Body of pancreas (tissue), 4 donors: Measurements from ENCODE around the gene ZNF70. TPM values are rescaled to one million over a fixed set of nuclear protein-coding genes. Genes with fewer than 3 reads are reported as not detected.

Experiments
- ATAC-seq: fragments of 150-250 bp; one replicate; pipeline ENCODE4 v1.9.1; 2016
- DNase-seq, 4 donors: peaks; one replicate each; pipeline ENCODE4 v3.0.0-alpha.2; 2019
- H3K27ac ChIP-seq, 4 donors: fragments of 200-600 bp; sonication (generic); 1 replicate in 3 of 4; 2 replicates in 1 of 4; pipeline versions ENCODE4 v1.5.1 to v1.6.1; 2016 to 2019; ENCODE audit warnings: mild to moderate bottlenecking in 1 of 4, mixed read lengths in 1 of 4, moderate library complexity in 1 of 4
- H3K27me3 ChIP-seq, 2 donors: fragments of 200-600 bp; sonication (generic); one replicate each; pipeline ENCODE4 v1.6.0; 2016; ENCODE audit warnings: mild to moderate bottlenecking in 1 of 2
- H3K36me3 ChIP-seq, 2 donors: fragments of 200-600 bp; sonication (generic); replicated peaks in 1 of 2; 2 replicates each; pipeline ENCODE4 v1.5.1; 2016; ENCODE audit warnings: low read depth in 2 of 2; ENCODE audit not compliant: insufficient read depth in 1 of 2
- H3K4me1 ChIP-seq: fragments of 200-600 bp; sonication (generic); one replicate; pipeline ENCODE4 v1.6.0; 2016
- H3K4me3 ChIP-seq, 2 donors: fragments of 200-600 bp; sonication (generic); 1 replicate in 1 of 2; 2 replicates in 1 of 2; pipeline ENCODE4 v1.5.1; 2016 to 2019
- H3K9me3 ChIP-seq, 3 donors: fragments of 200-600 bp; sonication (generic); 1 replicate in 2 of 3; 2 replicates in 1 of 3; pipeline ENCODE4 v1.5.1; 2016
- CTCF ChIP-seq, 7 experiments: fragments of 450-650 bp in 4 of 7; fragments of 200-600 bp in 3 of 7; sonication (generic) in 3 of 7; IDR thresholded peaks; one replicate each; pipeline ENCODE4 v1.5.1; 2016 to 2019; ENCODE audit warnings: antibody characterized with exemption in 7 of 7
- POLR2A ChIP-seq, 3 donors: fragments of 450-650 bp; IDR thresholded peaks; one replicate each; pipeline ENCODE4 v1.6.1; 2016; ENCODE audit warnings: antibody characterized with exemption in 3 of 3, mild to moderate bottlenecking in 2 of 3
- WGBS, 2 donors: methylation state at CpG; one replicate each; pipeline ENCODE4 v1.1.5; 2017; 5-methylcytosine and 5-hydroxymethylcytosine counted together
- intact Hi-C: fragments of 100-400 bp; cut with DNase I; formaldehyde crosslinking; loops from one replicate; pipeline ENCODE4 v1.15.1; 2023
- total RNA-seq, 2 donors: library from RNA; depleted of rRNA; stranded (reverse); fragments of >200 nt; gene quantifications; one replicate each; pipeline ENCODE4 v1.1.0, GENCODE V29; 2016

ZNF70 gene
- total RNA-seq, 2 donors from 2014 or later, result 4.2 to 9.9 TPM

- no peak for ATAC-seq
- no peaks in the 10 kb centered on the region for H3K36me3 ChIP-seq
- peaks cover 9% of the 10 kb centered on the region for H3K4me1 ChIP-seq
- H3K4me3 ChIP-seq, result no peak overlapping the region
- DNase-seq, result no peak
- WGBS, 2 donors, result 61 to 89% methylated on average over 8 of the region's 8 CpGs
- no peak for TF ChIP-seq CTCF (IDR thresholded peaks at IDR 0.05)
- TF ChIP-seq POLR2A (IDR thresholded peaks at IDR 0.05), result no peak
- intact Hi-C loops, result no loop called here
- H3K27ac ChIP-seq, result no peak overlapping the region
- no peaks in the 10 kb centered on the region for H3K9me3 ChIP-seq
- H3K27me3 ChIP-seq, result no peaks in the 10 kb centered on the region
Measured at GRCh38 chr22:23755711-23756110, 4.8 kb upstream of the ZNF70 start.

- Histone ChIP-seq H3K36me3 (no peaks in the 10 kb centered on the region), H3K9me3 (no peaks in the 10 kb centered on the region), H3K27ac (no peak overlapping the region), H3K27me3 (no peaks in the 10 kb centered on the region), H3K4me1 (peaks cover 13% of the 10 kb centered on the region), H3K4me3 (no peak overlapping the region)
- intact Hi-C loops, result no loop called here
- DNase-seq (no peak), ATAC-seq (no peak)
- WGBS, 2 donors, result 70 to 71% methylated on average over 6 of the region's 6 CpGs
- TF ChIP-seq CTCF (IDR thresholded peaks at IDR 0.05) (no peak), POLR2A (IDR thresholded peaks at IDR 0.05) (no peak)
Measured at GRCh38 chr22:23754980-23755636, 4.2 kb upstream of the ZNF70 start.

- WGBS, 2 donors, result 91 to 96% methylated on average over 12 to 14 of the region's 14 CpGs
- H3K4me1 ChIP-seq, result peaks cover 20% of the 10 kb centered on the region
- H3K4me3 ChIP-seq, result no peak within 1 kb of the TSS
- H3K36me3 ChIP-seq, result no peaks in the 10 kb centered on the region
- no peak for DNase-seq
- intact Hi-C loops, result no loop called here
- H3K27me3 ChIP-seq, result no peaks in the 10 kb centered on the region
- H3K9me3 ChIP-seq, result no peaks in the 10 kb centered on the region
- ATAC-seq, result no peak
- H3K27ac ChIP-seq, result no peak within 1 kb of the TSS
- TF ChIP-seq CTCF (IDR thresholded peaks at IDR 0.05), result no peak
- TF ChIP-seq POLR2A (IDR thresholded peaks at IDR 0.05), result no peak
Measured at GRCh38 chr22:23754220-23754919, 3.5 kb upstream of the ZNF70 start, which contains the start of gene VPREB3. Gene VPREB3 (minus strand): TSS chr22:23754425. CDS start chr22:23754363, 62 bp downstream.

- ATAC-seq (no peak), DNase-seq (no peak)
- H3K36me3 ChIP-seq, result no peaks in the 10 kb centered on the region
- WGBS, 2 donors, result 65 to 92% methylated on average over 2 of the region's 2 CpGs
- no peaks in the 10 kb centered on the region for H3K27me3 ChIP-seq
- no peak overlapping the region for H3K4me3 ChIP-seq
- H3K9me3 ChIP-seq, result no peaks in the 10 kb centered on the region
- H3K4me1 ChIP-seq, result peaks cover 20% of the 10 kb centered on the region
- intact Hi-C loops, result no loop called here
- TF ChIP-seq CTCF (IDR thresholded peaks at IDR 0.05) (no peak), POLR2A (IDR thresholded peaks at IDR 0.05) (no peak)
- H3K27ac ChIP-seq, result no peak overlapping the region
Measured at GRCh38 chr22:23753385-23753784, 2.5 kb upstream of the ZNF70 start.
